Activated CD8-positive, alpha-beta memory T cell treated with anti-CD3 and anti-CD28 coated beads for 4 hours (primary cell): ENCODE measurements around the gene SMARCB1.
"Not testable (repeated sequence)": the region's sequence is repeated elsewhere in the genome, so short reads cannot be mapped to it uniquely, and the experiment has no call there.

ENCODE experiments used
- DNase-seq, 2 donors: peaks; one replicate each; pipeline ENCODE4 v3.0.0-alpha.2; 2020; ENCODE audit warnings: low read depth in 2 of 2

SMARCB1 gene

DNA sequence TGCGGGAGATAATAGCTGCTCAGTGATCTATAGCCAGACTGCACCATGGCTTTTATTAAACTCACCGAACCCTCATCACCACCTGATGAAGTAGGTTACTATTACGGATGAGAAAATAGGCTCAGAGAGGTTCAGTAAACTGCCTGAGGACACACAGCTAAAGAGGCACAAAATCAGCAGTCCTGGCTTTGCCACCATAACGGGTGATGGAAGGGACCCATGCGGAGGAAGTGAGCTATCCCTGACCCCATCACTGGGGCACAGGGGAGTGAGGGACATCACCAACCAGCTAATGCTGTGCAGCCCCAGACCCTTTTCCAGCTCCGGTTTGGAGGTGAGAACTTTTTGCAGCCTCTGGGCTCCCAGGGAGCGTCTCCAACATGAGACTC is 59.3 kb downstream of the SMARCB1 start:
- no peak for DNase-seq

DNA sequence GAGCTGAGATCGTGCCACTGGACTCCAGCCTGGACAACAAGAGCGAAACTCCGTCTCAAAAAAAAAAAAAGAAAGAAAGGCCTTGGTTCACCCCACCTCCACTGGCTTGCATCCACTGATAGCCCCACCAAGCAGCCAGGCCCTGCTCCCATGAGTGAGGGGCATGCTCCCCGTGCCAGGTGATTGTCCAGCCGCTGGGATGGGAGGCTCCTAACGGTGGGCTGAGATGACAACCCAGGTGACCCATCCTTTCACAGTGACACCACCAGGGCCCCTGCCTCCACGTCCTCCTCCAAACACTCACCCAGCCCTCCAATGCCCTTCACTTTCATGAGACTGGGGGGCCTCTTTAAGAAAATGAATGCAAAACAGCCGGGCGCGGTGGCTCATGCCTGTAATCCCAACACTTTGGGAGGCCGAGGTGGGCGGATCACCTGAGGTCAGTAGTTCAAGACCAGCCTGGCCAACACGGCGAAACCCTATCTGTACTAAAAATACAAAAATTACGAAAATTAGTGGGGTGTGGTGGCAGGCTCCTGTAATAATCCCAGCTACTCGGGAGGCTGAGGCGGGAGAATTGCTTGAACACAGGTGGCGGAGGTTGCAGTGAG is 60.6 kb downstream of the SMARCB1 start:
- no peak for DNase-seq

DNA sequence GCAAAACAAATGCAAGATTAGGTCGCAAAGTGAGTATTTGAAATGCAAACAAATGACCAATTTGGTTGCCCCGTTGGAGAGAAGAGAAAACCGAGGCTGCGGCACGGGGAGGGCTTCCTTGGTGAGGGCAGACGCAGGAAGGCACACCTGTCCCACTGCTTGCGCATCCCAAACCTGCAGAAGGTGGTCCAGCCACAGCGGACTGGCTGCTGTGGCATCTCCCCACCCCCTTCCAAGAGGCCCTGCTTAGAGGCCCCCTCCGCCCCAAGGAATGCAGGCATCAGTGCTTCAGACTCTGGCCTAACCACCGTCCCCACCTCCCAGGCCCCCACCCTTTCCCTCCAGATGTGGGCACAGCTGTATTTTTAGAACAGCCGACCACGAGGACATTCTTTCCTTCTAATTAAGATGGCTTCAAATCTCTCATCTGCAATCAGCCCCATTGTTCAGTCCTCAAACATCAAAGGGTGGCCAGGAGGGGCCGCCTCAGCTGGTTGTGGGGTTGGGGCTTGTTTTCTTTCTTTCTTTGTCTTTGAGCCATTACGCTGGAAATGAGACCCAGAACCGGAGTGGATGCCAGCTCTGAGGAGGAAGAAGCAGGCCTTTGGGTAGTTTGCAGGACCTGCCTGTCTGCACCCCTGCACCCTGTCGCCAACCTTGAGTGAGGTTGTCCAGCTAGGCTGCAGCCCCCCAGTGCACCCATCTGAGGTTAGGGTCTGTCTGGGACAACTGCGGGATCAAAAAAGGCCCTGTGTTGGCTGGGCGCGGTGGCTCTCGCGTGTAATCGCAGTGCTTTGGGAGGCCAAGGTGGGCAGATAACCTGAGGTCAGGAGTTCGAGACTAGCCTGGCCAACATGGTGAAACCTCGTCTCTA is 61.5 kb downstream of the SMARCB1 start:
- DNase-seq, result no peak

DNA sequence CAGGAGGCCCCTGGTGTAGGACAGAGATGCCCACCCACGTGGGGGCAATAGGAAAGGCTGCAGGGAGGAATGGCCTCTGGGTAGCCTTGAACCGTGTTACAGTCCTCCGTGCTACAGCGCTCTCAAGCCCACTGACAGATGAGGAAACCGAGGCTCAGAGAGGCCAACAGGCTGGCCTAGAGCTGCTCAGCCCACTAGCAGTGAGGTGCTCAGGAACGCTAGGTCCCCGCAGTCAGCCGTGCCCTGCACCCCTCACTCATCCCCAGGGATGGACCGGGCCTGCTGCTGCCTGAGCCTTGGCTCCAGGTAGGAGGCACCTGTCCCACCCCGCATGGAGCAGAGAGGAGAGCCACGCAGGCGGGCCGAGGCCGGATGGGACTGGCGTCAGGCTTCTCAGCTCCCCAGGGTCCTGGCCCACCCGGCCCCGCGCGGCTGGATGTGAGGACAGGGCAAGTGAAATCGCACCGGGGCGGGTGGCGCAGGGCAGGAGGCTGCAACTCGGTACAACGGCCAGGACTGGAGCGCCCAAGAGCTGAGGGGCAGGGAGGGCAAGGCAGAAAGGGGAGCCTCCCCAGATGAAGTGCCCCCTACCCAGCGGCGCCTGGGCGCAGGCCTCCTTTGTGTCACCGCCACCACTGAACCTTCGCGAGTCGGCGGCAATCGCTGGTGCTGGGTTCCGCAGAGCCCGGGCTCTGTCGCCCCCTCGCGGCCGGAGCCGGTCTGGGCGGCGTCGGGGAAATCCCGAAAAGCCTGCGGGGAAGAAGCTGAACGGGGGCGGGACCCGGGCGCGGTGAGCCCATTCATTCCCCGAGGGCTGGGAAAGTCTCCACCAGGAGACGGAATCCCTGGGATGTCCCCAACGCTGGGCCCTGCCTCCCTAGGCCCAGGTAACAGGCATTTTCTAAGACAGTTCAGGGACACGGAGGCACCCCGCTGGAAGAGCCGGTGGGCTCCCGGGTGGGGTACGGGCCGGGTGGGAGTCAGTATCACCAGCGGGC is 62.5 kb downstream of the SMARCB1 start:
- peak; percentile 57 to 66 for DNase-seq

DNA sequence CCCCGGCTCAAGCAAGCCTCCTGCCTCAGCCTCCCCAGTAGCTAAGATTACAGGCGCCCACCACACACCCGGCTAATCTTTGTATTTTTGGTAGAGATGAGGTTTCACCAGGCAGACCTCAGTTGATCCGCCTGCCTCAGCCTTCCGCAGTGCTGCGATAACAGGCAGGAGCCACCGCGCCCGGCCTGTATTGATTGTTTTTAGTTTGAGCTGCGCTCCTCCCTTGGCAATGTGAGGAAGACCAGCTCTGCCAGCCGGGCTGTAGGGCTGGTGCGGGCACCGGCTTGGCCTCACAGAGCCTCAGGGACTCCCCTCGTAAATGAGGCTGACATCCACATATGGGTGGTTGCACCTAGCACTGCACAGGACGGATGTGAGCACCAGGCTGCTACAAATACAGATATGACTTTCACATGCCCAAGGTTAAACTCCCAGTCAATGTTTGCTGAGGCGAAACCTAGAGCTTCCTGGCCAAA is 63.4 kb downstream of the SMARCB1 start:
- DNase-seq, result no peak

DNA sequence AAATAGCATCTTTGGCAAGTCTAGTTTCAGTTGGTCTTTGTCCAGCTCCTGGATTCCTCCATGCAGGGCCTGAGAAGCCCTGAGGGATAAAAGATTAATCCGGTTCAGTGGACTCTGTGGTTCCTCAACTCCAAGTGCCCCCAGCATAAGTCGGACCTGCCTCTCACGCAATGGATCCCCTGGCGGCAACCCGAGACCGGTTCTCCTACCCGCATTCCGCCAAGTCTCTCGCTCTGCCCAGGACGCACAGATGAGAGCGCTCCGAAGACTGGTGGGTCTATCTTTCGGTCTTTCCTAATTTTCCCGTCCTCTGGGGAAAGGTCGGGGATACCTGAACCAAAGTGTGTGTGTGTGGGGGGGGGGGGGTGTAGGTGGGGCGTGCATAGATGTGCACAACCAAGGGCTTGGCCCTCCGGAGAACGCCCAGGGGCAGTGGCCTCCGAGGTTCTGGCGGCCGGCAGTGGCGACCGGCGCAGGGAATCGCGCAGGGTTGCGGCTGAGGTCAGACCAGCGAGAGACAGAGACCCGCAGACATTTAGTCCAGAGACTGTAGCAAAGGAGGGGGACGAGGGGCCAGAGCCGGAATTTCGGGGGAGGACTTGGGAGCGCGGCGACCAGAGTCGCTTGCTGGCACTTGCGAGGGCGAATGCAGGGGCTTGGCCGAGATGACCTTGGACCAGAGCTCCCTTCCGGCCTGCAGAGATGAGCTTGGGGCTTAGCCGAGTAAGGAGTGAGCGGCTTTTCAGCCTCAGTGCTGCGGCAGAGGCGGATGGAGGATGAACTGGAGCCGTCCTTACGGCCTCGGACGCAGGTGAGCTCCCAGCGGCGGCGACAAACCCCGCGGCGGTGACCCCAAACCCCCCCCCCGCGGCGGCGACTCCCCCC is 70.2 kb downstream of the SMARCB1 start:
- no peak for DNase-seq

DNA sequence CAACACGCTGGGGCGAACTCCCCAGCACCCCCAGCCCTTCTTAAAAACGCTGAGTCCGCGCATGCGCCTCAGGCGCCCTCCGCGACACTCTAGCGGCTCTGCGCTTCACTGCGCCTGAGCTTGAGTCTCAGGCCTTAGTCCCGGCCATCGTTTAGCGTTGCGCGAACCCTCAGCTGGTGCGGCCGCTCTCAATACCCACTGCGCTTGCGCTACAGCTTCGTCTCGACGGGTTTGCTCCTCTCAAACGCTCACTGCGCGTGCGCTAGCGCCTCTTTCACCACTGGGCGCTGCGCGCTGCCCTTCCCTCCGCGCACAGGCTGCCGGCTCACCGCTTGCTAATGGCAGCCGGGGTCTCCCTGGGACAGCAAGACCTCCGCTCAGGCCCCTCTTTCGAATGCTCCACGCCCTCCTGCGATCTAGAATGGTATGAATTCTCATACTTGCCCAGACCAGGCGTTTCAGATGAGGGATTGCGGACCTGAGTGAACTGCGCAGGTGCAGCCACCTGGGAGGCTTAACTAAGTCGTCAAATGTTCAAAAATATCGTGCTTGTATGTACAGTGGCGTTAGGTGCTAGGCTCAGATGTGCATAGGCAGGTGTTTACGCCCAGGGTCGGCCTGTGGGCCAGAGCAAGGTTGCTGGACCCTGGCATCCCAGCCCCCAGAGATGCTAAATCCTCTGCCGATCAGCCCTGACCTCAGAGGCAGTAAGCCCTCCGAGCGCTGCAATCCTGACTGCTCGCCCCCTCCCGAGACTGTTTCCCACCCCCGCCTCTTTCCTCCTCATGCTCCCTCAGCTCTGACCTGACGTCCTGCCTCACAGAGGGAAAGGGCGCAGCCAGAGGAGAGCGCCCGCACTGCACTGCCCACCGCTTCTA is 71.1 kb downstream of the SMARCB1 start, which contains the start of gene SLC2A11:
Gene SLC2A11, plus strand, starts transcription at position 270 of the 878 bp plus-strand sequence. Its CDS starts 125 bp downstream, at position 395.
- DNase-seq, result peak; percentile 86 to 89

DNA sequence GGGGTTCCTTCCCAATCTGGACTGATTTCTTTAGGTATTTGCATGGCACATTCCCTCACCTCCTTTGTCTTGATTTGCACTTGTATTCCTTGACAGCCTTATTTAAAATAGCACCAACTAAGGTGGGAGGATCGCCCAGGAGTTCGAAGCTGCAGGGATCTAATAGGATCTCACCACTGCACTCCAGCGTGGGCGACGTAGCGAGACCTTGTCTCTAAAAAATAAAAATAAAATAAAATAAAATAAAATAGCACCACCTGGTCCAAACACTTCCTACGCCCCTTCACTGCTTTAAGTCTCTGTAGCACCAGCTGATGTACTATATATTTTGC is 71.7 kb downstream of the SMARCB1 start:
- DNase-seq, result no peak

DNA sequence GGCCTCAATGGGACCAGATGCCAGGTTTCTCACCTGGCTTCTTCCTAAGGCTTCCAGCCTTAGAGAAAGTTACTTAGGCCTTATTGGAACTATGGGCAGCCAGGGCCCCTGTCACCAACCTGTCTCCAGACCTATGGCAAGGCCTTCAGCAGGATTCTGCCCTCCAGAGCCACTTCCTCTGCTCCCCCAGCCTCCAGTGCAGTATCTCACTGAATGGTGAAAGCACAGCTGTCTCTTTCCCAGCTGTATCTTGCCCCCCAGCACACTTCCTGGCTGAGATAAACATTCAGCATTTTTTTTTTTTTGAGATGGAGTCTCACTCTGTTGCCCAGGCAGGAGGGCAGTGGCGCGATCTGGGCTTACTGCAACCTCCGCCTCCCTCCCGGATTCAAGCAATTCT is 72.4 kb downstream of the SMARCB1 start:
- DNase-seq, result no peak

DNA sequence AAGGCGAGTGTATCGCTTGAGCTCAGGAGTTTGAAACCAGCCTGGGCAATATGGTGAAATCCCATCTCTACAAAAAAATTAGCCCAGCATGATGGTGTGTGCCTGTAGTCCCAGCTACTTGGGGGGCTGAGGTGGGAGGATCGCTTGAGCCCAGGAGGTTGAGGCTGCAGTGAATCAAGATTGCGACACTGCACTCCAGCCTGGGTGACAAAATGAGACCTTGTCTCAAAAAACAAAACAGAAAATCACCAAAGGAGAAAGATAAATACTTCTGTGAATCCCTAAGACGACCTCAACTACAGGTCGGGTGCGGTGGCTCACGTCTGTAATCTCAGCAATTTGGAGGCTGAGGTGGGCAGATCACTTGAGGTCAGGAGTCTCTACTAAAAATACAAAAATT is 73.4 kb downstream of the SMARCB1 start:
- not testable (repeated sequence) for DNase-seq

DNA sequence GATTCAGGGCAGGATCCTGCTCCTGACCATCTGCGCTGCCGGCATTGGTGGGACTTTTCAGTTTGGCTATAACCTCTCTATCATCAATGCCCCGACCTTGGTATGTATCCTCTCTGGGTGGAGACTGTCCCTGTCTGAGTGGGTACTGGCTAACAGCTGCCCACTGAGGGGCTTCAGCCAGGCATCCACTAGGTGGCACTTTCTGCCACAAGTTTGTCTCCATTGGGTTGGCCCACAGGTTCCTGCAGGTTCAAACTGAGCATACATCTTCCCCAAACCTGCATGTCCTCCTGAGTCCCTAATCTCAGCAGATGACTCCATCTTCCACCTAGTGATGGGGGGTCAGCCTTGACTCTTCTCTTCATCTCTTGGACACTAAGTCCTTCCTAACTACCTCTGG is 75.3 kb downstream of the SMARCB1 start:
- no peak for DNase-seq

DNA sequence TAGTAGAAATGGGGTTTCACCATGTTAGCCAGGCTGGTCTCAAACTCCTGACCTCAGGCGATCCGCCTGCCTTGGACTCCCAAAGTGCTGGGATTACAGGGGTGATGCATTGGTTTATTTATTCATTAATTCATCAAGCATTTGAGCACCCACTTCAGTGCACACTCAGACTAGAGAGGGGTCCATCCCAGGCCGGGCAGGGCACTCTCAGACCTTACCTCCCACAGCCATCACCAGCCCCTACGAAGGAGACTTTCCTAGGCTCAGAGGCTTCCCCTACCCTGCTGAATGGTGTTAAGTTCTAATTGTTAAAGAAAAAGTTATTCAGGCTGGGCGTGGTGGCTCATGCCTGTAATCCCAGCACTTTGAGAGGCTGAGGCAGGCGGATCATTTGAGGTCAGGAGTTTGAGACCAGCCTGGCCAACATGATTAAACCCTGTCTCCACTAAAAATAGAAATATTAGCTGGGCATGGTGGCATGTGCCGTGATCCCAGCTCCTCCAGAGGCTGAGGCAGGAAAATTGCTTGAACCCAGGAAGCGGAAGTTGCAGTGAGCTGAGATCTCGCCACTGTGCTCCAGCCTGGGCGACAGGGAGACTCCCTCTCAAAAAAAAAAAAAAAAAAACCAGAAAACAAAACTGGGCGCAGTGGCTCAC is 77.9 kb downstream of the SMARCB1 start:
- not testable (repeated sequence) for DNase-seq

DNA sequence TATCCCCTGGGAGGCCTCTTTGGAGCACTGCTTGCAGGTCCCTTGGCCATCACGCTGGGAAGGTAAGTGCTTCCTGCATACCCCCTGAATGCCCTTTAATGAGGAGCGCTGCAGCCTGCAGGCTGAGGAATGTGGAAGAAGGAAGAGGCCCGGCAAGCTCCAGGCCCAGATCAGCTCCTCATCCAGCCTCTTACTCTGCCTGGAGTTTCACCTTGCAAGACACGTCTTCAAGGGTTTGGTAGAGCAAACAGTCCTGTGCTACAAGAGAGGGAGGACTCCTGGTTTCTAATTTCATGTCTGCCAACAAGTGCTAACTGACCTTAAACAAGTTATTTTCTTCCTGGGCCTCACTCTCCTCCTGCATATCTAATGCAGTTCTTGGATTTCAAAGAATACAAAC is 81.8 kb downstream of the SMARCB1 start:
- DNase-seq, result no peak

DNA sequence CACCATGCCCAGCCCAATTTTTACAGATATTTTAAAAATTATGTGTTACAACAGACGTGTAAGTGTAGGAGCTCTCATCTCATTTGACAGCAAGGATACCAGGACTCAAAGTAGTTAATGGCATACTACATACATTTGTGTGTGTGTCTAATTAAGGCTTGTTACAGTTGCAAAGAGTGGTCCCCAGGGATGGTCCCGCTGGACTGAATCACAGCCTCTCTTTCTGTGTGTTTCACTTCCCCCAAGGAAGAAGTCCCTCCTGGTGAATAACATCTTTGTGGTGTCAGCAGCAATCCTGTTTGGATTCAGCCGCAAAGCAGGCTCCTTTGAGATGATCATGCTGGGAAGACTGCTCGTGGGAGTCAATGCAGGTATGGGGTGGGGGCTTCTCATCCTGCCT is 88.1 kb downstream of the SMARCB1 start:
- DNase-seq, result no peak

DNA sequence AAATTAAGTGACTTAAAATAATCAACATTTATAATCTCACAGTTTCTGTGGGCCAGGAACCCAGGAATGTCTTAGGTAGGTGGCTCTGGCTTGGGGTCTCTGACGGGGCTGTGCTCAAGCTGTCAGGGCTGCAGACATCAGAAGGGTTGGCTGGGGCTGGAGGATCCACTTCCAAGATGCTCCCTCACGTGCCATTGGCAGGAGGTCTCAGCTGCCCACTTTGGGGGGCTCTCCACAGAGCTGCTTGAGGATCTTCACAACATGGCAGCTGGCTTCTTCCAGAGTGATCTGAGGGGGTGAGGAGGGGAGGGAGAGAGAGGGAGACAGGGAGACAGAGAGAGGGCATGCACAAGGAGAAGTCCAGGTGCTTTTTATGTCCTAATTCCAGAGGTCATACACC is 89.0 kb downstream of the SMARCB1 start:
- no peak for DNase-seq

DNA sequence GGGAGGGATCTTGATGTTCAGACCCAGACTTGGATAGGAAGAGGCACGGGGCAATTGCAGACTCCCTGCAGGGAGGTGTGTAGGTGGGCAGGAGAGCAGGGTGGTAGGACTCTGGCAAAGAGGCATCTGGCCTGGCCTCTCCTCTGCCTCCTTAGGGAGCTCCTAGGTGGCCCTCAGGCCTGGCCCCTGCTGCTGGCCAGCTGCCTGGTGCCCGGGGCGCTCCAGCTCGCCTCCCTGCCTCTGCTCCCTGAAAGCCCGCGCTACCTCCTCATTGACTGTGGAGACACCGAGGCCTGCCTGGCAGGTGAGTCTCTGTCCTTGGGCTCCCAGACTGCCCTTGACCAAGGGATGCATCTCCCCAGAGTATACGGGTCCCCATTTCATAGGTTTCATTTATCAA is 90.8 kb downstream of the SMARCB1 start:
- no peak for DNase-seq

DNA sequence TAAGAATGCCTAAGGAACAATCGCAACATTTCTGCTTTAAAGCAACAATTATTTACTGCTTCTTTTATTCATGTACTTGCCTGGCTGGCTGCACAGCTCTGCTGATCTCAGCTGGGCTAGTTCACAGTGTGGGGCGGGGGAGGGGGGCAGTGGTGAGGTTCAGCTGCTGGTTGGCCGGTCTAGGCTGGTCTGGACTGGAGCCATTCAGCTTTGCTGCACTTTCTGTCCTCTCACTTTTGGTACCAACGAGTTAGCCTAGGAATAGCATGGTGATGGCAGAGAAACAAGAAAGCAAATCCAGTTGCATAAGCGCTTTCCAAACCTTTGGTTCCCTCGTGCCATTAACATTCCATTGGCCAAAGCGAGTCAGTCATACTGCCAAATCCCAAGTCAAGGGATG is 91.5 kb downstream of the SMARCB1 start:
- DNase-seq, result no peak

DNA sequence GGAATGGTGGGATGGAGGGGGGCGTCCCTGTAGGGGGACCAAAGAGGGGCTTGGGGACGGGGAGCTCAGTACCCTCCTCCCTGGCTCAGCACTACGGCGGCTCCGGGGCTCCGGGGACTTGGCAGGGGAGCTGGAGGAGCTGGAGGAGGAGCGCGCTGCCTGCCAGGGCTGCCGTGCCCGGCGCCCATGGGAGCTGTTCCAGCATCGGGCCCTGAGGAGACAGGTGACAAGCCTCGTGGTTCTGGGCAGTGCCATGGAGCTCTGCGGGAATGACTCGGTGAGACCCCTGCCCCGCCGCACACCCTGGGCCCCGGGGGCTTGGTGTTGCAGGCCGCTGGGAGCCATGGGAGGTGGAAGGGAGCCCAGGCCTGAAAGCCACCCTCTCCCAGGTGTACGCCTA is 95.6 kb downstream of the SMARCB1 start:
- DNase-seq, result no peak

DNA sequence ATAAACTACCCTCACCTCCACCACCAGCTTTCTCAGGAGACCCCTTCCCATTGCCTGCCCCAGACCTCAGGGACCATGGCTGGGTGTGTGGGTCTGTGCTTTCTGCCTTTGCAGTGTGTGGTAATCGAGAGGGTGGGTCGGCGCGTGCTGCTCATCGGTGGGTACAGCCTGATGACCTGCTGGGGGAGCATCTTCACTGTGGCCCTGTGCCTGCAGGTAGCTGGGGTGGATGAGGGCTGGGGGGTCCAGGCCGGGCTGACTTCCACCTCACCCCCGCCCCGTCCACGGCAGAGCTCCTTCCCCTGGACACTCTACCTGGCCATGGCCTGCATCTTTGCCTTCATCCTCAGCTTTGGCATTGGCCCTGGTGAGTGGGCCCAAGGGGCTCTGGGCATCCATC is 96.9 kb downstream of the SMARCB1 start:
- DNase-seq, result no peak

DNA sequence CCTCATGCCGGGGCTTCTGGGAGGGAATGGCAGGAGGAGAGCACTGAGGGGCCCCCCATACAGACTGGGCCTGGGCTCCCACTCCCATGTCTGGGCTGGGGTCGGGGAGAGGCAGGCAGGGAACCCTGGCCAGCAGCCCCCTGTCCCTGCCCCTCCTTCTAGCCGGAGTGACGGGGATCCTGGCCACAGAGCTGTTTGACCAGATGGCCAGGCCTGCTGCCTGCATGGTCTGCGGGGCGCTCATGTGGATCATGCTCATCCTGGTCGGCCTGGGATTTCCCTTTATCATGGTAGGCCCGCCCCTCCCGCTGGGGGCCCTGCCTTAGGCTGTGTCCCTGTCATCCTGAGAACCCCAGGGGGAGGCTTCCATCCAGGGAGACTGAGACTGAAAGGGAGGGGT is 97.4 kb downstream of the SMARCB1 start:
- no peak for DNase-seq
